Smooth muscle cell (in vitro differentiated cells): ENCODE results near the gene PDX1. TPM values are rescaled to one million over a fixed set of nuclear protein-coding genes. Genes with fewer than 3 reads are reported as not detected.

ENCODE experiments used
- DNase-seq: peaks from one replicate; lab custom pipeline; 2025; ENCODE audit not compliant: unreplicated experiment; lab: John Stamatoyannopoulos, UW
- H2AFZ ChIP-seq: fragments of 200-600 bp; sonication (generic); 2 replicates; pipeline ENCODE4 v1.6.0; 2016; ENCODE audit warnings: antibody characterized with exemption, low read depth, mild to moderate bottlenecking
- H3F3A ChIP-seq: fragments of 200-600 bp; sonication (generic); 2 replicates; pipeline ENCODE4 v1.6.0; 2017; ENCODE audit warnings: antibody characterized with exemption, low read depth
- H3K27ac ChIP-seq: fragments of 200-600 bp; sonication (generic); 2 replicates; pipeline ENCODE4 v1.5.1; 2016; ENCODE audit warnings: low read depth, mild to moderate bottlenecking
- H3K27me3 ChIP-seq: fragments of 200-600 bp; sonication (generic); 2 replicates; pipeline ENCODE4 v1.6.1; 2016; ENCODE audit warnings: low read depth, mild to moderate bottlenecking
- H3K36me3 ChIP-seq: fragments of 200-600 bp; sonication (generic); 2 replicates; pipeline ENCODE4 v1.5.1; 2016; ENCODE audit warnings: low read depth
- H3K4me1 ChIP-seq: fragments of 200-600 bp; sonication (generic); 2 replicates; pipeline ENCODE4 v1.5.1; 2016; ENCODE audit warnings: low read depth
- H3K4me2 ChIP-seq: fragments of 200-600 bp; sonication (generic); 2 replicates; pipeline ENCODE4 v1.6.0; 2016; ENCODE audit warnings: mild to moderate bottlenecking
- H3K4me3 ChIP-seq: fragments of 200-600 bp; sonication (generic); 2 replicates; pipeline ENCODE4 v1.5.1; 2016; ENCODE audit warnings: mild to moderate bottlenecking
- H3K79me2 ChIP-seq: fragments of 200-600 bp; sonication (generic); 2 replicates; pipeline ENCODE4 v1.6.0; 2016; ENCODE audit warnings: low read depth, mild to moderate bottlenecking
- H3K9ac ChIP-seq: fragments of 200-600 bp; sonication (generic); 2 replicates; pipeline ENCODE4 v1.6.0; 2016; ENCODE audit warnings: low read depth
- H3K9me3 ChIP-seq: fragments of 200-600 bp; sonication (generic); replicated peaks from 2 replicates; pipeline ENCODE4 v1.5.1; 2016; ENCODE audit warnings: low read depth
- H4K20me1 ChIP-seq: fragments of 200-600 bp; sonication (generic); 2 replicates; pipeline ENCODE4 v1.6.0; 2016; ENCODE audit warnings: low read depth
- WGBS: methylation state at CpG from one replicate; pipeline ENCODE4 v1.1.7; 2016; ENCODE audit warnings: low lambda C conversion rate; 5-methylcytosine and 5-hydroxymethylcytosine counted together
- polyA plus RNA-seq: library from polyadenylated mRNA; unstranded; fragments of >200 nt; fragmentation: Nextera tagmentation; extraction: Ambion mirVana; gene quantifications from 2 replicates; pipeline ENCODE4 v1.2.1, GENCODE V29; 2016
- total RNA-seq: library from RNA; depleted of rRNA; stranded (reverse); fragments of >200 nt; gene quantifications from 2 replicates; pipeline ENCODE4 v1.2.3, GENCODE V29; 2014
- TF ChIP-seq, protein P1 (sequence below): fragments of 200-600 bp; sonication (generic); IDR thresholded peaks from 2 replicates; pipeline ENCODE4 v1.5.1; 2017; ENCODE audit warnings: borderline replicate concordance, mild to moderate bottlenecking, antibody characterized with exemption; ENCODE audit not compliant: insufficient read depth, poor library complexity, severe bottlenecking

The PDX1 gene
- total and polyA plus RNA-seq, 2 experiments from 2014 or later: not detected

DNA sequence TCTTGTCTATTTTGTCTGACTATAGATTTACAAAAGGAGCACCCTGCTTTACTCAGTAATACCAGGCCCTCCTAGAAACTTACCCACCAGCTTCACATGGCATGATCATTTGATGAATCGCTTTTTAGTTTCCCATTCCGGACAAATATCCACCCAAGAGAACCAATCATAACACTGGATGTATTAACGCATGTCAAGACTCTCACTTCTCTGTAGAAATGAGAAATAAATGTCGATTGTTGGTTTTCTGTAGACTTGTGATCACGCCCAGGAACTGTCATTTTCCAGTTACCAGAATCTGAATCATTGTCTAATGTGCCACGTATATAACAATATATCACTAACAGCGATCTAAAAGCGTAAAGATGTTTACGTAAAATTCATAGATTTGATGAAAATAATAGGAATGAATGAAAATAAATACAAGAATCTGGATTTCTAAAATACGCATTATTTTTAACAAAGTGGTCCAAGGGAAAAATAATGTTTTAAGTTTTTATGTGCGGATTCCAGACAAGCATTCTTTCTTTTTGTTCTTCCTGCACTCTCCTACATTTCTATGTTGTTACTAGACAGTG, 35.3 kb downstream of the PDX1 start:
- Histone ChIP-seq H3K79me2 (no peaks in the 10 kb centered on the region), H3K9me3 (no peaks in the 10 kb centered on the region), H4K20me1 (no peaks in the 10 kb centered on the region), H3K9ac (no peak overlapping the region), H3F3A (no peaks in the 10 kb centered on the region), H3K36me3 (no peaks in the 10 kb centered on the region), H3K27me3 (peaks cover 85% of the 10 kb centered on the region), H3K4me2 (peak overlapping the region; percentile 94), H2AFZ (no peak overlapping the region), H3K27ac (no peak overlapping the region), H3K4me1 (peaks cover 3% of the 10 kb centered on the region), H3K4me3 (peak overlapping the region; percentile 58)
- TF ChIP-seq, protein P1, sequence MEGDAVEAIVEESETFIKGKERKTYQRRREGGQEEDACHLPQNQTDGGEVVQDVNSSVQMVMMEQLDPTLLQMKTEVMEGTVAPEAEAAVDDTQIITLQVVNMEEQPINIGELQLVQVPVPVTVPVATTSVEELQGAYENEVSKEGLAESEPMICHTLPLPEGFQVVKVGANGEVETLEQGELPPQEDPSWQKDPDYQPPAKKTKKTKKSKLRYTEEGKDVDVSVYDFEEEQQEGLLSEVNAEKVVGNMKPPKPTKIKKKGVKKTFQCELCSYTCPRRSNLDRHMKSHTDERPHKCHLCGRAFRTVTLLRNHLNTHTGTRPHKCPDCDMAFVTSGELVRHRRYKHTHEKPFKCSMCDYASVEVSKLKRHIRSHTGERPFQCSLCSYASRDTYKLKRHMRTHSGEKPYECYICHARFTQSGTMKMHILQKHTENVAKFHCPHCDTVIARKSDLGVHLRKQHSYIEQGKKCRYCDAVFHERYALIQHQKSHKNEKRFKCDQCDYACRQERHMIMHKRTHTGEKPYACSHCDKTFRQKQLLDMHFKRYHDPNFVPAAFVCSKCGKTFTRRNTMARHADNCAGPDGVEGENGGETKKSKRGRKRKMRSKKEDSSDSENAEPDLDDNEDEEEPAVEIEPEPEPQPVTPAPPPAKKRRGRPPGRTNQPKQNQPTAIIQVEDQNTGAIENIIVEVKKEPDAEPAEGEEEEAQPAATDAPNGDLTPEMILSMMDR: no peak
- DNase-seq: no peak
- WGBS: 75% methylated on average over 11 of the region's 11 CpGs

DNA sequence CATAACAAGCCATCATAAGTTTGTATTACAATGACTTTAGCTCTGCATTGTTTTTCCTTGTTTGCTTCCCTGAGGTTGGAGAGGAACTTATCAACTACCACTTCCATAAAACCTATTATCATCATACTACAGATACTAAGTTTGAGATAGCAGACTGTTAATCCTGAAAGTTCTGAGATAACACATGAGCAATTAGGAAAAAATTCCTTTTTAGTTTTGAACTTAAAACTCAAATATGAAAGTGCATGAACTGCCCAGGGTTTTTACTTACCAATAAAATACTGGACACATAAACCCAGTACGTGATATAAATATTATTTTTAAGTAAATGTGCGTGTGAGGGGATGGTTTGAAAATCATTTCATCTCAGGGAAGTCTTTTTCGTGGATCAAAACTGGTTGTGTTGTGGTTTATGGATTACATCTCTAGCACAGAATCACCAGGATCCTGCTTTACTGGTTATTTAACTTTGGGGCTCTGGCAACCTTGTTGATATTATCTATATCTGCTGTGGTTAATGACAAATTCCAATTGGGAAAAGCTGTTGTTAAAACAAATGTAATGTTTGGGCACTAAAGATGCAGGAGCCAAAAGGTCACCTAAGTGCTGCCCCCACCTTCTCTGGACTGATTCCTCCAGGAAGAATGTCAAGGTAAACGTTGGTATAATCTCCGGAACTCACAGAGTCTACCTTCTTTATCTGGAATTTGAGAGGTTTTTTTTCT, 36.9 kb downstream of the PDX1 start:
- H3K4me3 ChIP-seq: no peak overlapping the region
- H3K9ac ChIP-seq: no peak overlapping the region
- H3K79me2 ChIP-seq: no peaks in the 10 kb centered on the region
- peaks cover 9% of the 10 kb centered on the region for H3K4me1 ChIP-seq
- H4K20me1 ChIP-seq: no peaks in the 10 kb centered on the region
- no peaks in the 10 kb centered on the region for H3K36me3 ChIP-seq
- no peaks in the 10 kb centered on the region for H3F3A ChIP-seq
- TF ChIP-seq, protein P1: no peak
- H3K27me3 ChIP-seq: peaks cover 94% of the 10 kb centered on the region
- no peak overlapping the region for H2AFZ ChIP-seq
- no peaks in the 10 kb centered on the region for H3K9me3 ChIP-seq
- DNase-seq: no peak
- no peak overlapping the region for H3K27ac ChIP-seq
- no peak overlapping the region for H3K4me2 ChIP-seq
- 17% methylated on average over 5 of the region's 5 CpGs for WGBS

DNA sequence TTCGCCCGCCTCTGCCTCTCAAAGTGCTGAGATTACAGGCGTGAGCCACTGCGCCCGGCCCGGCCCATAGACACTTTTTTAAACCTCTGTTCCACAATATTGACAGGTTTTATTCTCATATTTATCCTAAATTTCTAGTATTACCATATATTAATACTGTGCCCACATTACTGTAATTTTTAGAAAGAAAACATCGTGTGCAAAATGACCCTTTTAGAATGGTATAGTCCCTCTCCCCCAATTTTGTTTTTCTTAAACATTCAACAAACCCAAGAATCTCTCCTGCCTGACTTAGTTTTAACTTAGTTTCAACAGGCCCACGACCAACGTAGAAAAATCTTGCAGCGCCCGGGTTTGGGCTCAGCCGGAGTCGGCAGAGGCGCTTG, 40.2 kb downstream of the PDX1 start:
- WGBS: 34% methylated on average over 14 of the region's 14 CpGs
- Histone ChIP-seq H3K36me3 (no peaks in the 10 kb centered on the region), H3K9me3 (no peaks in the 10 kb centered on the region), H4K20me1 (no peaks in the 10 kb centered on the region), H2AFZ (peak overlapping the region; percentile 38), H3K79me2 (no peaks in the 10 kb centered on the region), H3F3A (no peaks in the 10 kb centered on the region), H3K27me3 (peaks cover 98% of the 10 kb centered on the region), H3K4me1 (peaks cover 9% of the 10 kb centered on the region), H3K4me2 (peak overlapping the region; percentile 82), H3K4me3 (peak overlapping the region; percentile 45), H3K27ac (no peak overlapping the region), H3K9ac (no peak overlapping the region)
- TF ChIP-seq, protein P1: no peak
- no peak for DNase-seq
